ENCODE data around the gene RREB1.

RREB1 gene

GRCh38 chr6:7193122-7193521 is 85.4 kb downstream of the RREB1 start:
- DNase-seq (ENCODE audit: low read depth): no peak

DNA sequence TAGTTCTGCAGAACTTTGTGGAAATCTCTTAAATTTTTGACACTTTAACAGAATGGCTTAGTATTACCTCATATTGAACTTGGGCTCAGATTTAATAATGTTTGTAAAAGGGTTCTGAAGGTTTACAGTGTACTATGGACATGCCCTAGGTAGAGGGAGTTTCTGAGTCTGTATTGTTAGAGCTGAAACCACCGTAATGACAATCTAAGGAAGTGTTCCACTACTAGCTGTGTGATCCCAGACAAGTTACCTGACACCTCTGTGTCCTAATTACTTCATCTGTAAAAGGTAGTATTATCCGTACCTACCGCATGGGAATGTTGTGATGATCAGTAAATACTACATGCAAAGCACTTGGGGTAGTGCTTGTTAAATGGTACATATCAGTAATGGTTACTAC is 86.9 kb downstream of the RREB1 start:
- DNase-seq (ENCODE audit: low read depth): no peak

- DNase-seq (ENCODE audit: low read depth): no peak
Observed at GRCh38 chr6:7195339-7196018, 87.7 kb downstream of the RREB1 start.

GRCh38 chr6:7196019-7196402 is 88.2 kb downstream of the RREB1 start:
- no peak for DNase-seq (ENCODE audit: low read depth)

DNA sequence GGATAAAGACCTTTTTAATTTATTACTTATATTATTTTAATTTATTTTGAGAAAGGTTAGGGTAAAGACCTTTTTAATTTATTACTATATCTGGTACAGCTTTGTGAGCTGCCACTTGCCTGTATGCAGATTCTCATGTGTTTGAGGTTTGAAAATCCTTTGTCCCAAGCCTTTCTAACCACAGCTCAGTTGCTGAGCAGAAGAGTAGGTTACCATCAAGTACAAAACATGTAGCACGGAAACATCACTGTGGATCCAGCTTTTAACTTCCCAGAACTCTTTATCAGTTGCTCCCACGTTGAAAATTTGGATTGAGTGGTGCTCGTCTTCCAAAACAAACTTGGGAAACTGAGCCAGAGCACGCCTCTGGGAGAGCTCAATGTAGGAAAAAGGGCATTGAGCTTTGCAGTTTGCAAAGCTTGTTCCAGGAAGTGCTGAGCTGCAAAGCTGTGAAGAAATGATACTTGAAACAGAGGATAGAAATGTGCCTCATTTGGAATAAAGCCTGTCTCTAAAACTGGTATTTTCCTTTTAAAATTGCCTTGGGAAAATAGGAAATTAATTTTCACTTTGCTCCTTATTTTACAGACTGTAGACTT is 89.0 kb downstream of the RREB1 start:
- DNase-seq (ENCODE audit: low read depth): no peak

DNA sequence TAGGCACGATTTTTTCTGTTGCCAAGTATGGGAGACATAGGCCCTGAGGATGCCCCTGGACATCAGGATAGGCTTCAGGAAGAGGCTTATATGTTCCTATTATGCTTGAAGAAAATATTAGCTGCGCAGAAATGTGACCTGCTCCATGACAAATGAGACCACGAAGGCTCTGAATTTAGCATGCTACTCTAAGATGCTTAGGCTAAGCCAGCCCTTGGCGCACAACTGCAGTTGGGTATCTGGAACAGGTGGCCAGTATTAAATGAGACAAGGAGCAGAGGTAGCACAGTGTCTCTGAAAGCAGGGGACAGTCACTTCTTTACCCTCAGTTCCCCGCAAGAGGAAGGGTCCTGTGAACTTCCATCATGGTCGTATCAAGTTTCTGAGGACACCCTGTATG is 90.0 kb downstream of the RREB1 start:
- DNase-seq (ENCODE audit: low read depth): no peak

GRCh38 chr6:7198833-7199800 is 91.4 kb downstream of the RREB1 start:
- DNase-seq (ENCODE audit: low read depth): no peak

GRCh38 chr6:7200598-7201443 is 93.1 kb downstream of the RREB1 start:
- no peak for DNase-seq (ENCODE audit: low read depth)

GRCh38 chr6:7201444-7201731 is 93.6 kb downstream of the RREB1 start:
- DNase-seq (ENCODE audit: low read depth): no peak

- DNase-seq (ENCODE audit: low read depth): no peak
Observed at GRCh38 chr6:7201732-7202541, 94.2 kb downstream of the RREB1 start.

- DNase-seq (ENCODE audit: low read depth): no peak
Observed at GRCh38 chr6:7202950-7203349, 95.2 kb downstream of the RREB1 start.

- DNase-seq (ENCODE audit: low read depth): no peak
Observed at GRCh38 chr6:7203939-7204338, 96.2 kb downstream of the RREB1 start.

GRCh38 chr6:7204726-7205125 is 97.0 kb downstream of the RREB1 start:
- no peak for DNase-seq (ENCODE audit: low read depth)

- no peak for DNase-seq (ENCODE audit: low read depth)
Observed at GRCh38 chr6:7207720-7208119, 100.0 kb downstream of the RREB1 start.

GRCh38 chr6:7213416-7213815 is 105.7 kb downstream of the RREB1 start:
- no peak for DNase-seq (ENCODE audit: low read depth)

GRCh38 chr6:7214468-7214867 is 106.7 kb downstream of the RREB1 start:
- no peak for DNase-seq (ENCODE audit: low read depth)

DNA sequence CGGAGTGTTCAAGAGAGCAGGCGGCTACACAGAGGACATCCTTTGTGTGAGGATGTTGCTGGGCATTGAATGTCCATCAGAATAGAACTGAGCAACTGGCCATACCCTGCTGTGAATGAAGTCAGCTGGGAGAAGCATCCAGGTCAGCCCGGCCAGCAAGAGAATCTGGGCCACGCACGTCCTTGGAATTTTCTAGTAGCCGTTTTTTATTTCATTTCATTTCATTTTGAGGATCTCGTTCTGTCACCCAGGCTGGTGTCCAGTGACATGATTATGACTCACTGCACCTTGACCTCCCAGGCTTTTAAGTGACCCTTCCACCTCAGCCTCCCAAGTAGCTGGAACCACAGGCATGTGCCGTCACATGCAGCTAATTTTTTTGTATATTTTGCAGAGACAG is 107.4 kb downstream of the RREB1 start:
- DNase-seq (ENCODE audit: low read depth): no peak

DNA sequence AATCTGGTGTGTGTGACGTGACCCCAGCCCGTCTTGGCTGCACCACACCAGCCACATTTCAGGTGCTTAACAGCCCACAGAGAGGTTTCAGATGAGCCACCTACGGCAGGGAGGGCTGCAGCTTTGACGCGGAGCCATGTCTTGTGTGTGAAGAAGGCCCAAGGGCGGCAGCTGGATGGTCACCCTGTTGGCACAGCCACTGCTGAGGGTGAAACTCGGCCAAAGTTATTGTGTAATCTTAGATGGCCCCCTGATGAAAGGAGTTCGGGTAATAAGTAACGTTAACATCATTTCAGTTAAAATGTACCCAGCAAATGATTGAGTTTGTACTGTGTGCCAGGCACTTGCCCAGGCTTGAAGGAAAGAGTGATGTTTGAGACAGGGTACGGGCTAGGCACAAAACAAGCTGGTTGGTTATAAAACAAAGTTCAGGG is 108.1 kb downstream of the RREB1 start:
- DNase-seq (ENCODE audit: low read depth): no peak

- DNase-seq (ENCODE audit: low read depth): no peak
Observed at GRCh38 chr6:7216941-7217621, 109.3 kb downstream of the RREB1 start.

DNA sequence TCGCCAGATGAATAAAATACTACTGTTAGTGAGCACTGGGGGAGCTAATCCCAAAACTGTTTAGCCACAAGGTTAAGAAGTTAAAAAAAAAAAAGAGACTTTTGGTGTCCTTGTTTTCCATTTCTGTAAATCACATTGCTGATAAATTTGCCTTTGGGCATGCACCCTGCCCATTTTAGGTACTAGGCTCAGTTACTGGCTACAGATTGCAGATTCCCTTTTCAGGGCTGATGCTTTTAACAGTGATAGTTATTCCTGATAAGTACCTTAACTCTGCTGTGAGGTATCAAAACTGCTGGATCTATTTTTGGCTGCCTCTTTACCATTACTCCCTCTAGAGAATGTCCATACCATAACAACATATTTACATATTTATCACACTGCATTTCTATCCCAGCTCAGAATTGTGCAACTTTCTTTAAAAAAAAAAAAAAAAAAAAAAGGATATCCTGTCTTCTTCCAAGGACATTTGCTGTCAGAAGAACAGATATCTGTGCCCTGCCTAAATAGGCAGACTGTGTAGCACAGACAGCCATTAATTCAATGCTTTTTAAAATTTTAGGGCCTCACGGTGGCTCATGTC is 110.7 kb downstream of the RREB1 start:
- no peak for DNase-seq (ENCODE audit: low read depth)

Measured in activated T-helper 1 cell treated with Interleukin-2 at 50 U/mL for 16 hours (primary cell).